Measurements from ENCODE around the gene ZNF516. TPM values are rescaled to one million over a fixed set of nuclear protein-coding genes. Genes with fewer than 3 reads are reported as not detected.

ZNF516 gene
- polyA plus RNA-seq, 3 donors: 5.0 to 41.9 (median 8.6) TPM

GRCh38 chr18:76391038-76391437 lies 104.0 kb downstream of the ZNF516 start:
- Mint-ChIP-seq H3K4me3 (no peak overlapping the region), H3K4me1 (peaks cover 72% of the 10 kb centered on the region), H3K36me3 (peaks cover 24 to 36% of the 10 kb centered on the region in 2 donors), H3K27ac (peak overlapping the region in 6 of 7 donors; percentile 33 to 89 (median 62)), H3K27me3 (ENCODE audit: low read depth in 3 of 3) (no peaks in the 10 kb centered on the region), H3K9me3 (peaks cover 0 to 5% (median 0%) of the 10 kb centered on the region in 7 donors)
- H3K79me2 ChIP-seq (ENCODE audit: insufficient read depth, low read length): peaks cover 77% of the 10 kb centered on the region
- peaks cover under 1 to 10% of the 10 kb centered on the region in 2 donors for H3K36me3 ChIP-seq (replicated peaks in 1 of 2; ENCODE audit: control insufficient read depth in 1 of 2, insufficient read depth in 2 of 2, low read length in 2 of 2)
- H3K9ac ChIP-seq (ENCODE audit: insufficient read depth, low read length, poor library complexity, severe bottlenecking): no peak overlapping the region
- peaks cover 81% of the 10 kb centered on the region for H4K20me1 ChIP-seq (ENCODE audit: insufficient read depth, low read length)
- peak overlapping the region in 1 of 2 donors; percentile 59 for H3K27ac ChIP-seq (ENCODE audit: low read depth in 1 of 2, low read length in 2 of 2)
- intact Hi-C loops (cut with micrococcal nuclease): no loop called here
- H3K9me3 ChIP-seq (replicated peaks in 1 of 2; ENCODE audit: control insufficient read depth in 1 of 2, insufficient read depth in 1 of 2, low read length in 2 of 2): no peaks in the 10 kb centered on the region
- H3K27me3 ChIP-seq (ENCODE audit: control insufficient read depth in 2 of 2, insufficient read depth in 2 of 2, low read length in 2 of 2): no peaks in the 10 kb centered on the region
- no peak overlapping the region for H3K4me3 ChIP-seq (replicated peaks in 1 of 3; ENCODE audit: low read depth in 2 of 3, low read length in 3 of 3)
- 100% methylated on average over 3 of the region's 9 CpGs for WGBS (ENCODE audit: insufficient coverage)
- peaks cover 59 to 60% of the 10 kb centered on the region in 2 donors for H3K4me1 ChIP-seq (ENCODE audit: control insufficient read depth in 1 of 2, insufficient read depth in 2 of 2, low read length in 2 of 2)
- no peak for TF ChIP-seq CTCF (IDR thresholded peaks at IDR 0.05)
- DNase-seq: no peak
- H2AFZ ChIP-seq (ENCODE audit: insufficient read depth, low read depth, low read length, poor library complexity, severe bottlenecking): no peak overlapping the region
- no peak overlapping the region for H3K4me2 ChIP-seq (replicated peaks; ENCODE audit: extremely low read depth, low read length, poor library complexity, severe bottlenecking)

GRCh38 chr18:76390452-76391035 lies 104.5 kb downstream of the ZNF516 start:
- no peak for TF ChIP-seq CTCF (IDR thresholded peaks at IDR 0.05)
- Histone ChIP-seq H3K9ac (ENCODE audit: insufficient read depth, low read length, poor library complexity, severe bottlenecking) (no peak overlapping the region), H3K4me1 (ENCODE audit: control insufficient read depth in 1 of 2, insufficient read depth in 2 of 2, low read length in 2 of 2) (peaks cover 55% of the 10 kb centered on the region in 2 donors), H3K27ac (ENCODE audit: low read depth in 1 of 2, low read length in 2 of 2) (peak overlapping the region in 1 of 2 donors; percentile 59), H3K4me3 (replicated peaks in 1 of 3; ENCODE audit: low read depth in 2 of 3, low read length in 3 of 3) (no peak overlapping the region), H3K79me2 (ENCODE audit: insufficient read depth, low read length) (peaks cover 77% of the 10 kb centered on the region), H3K27me3 (ENCODE audit: control insufficient read depth in 2 of 2, insufficient read depth in 2 of 2, low read length in 2 of 2) (no peaks in the 10 kb centered on the region), H3K9me3 (replicated peaks in 1 of 2; ENCODE audit: control insufficient read depth in 1 of 2, insufficient read depth in 1 of 2, low read length in 2 of 2) (no peaks in the 10 kb centered on the region), H3K4me2 (replicated peaks; ENCODE audit: extremely low read depth, low read length, poor library complexity, severe bottlenecking) (no peak overlapping the region), H3K36me3 (replicated peaks in 1 of 2; ENCODE audit: control insufficient read depth in 1 of 2, insufficient read depth in 2 of 2, low read length in 2 of 2) (peaks cover 6 to 15% of the 10 kb centered on the region in 2 donors), H4K20me1 (ENCODE audit: insufficient read depth, low read length) (peaks cover 81% of the 10 kb centered on the region), H2AFZ (ENCODE audit: insufficient read depth, low read depth, low read length, poor library complexity, severe bottlenecking) (no peak overlapping the region)
- Mint-ChIP-seq H3K9me3 (peaks cover 0 to 5% (median 0%) of the 10 kb centered on the region in 7 donors), H3K4me1 (peaks cover 67% of the 10 kb centered on the region), H3K36me3 (peaks cover 24 to 36% of the 10 kb centered on the region in 2 donors), H3K27me3 (ENCODE audit: low read depth in 3 of 3) (no peaks in the 10 kb centered on the region), H3K4me3 (no peak overlapping the region), H3K27ac (peak overlapping the region; percentile 33 to 89 (median 67))
- WGBS (ENCODE audit: insufficient coverage): 94% methylated on average over 12 of the region's 17 CpGs
- no peak for DNase-seq
- intact Hi-C loops (cut with micrococcal nuclease): no loop called here
